Testis (tissue), 2 donors: ENCODE measurements around the gene ZMYM5.

Experiments
- POLR2A ChIP-seq: fragments of 450-650 bp; IDR thresholded peaks from one replicate; pipeline ENCODE4 v1.6.1; 2017; ENCODE audit warnings: antibody characterized with exemption, mild to moderate bottlenecking, moderate library complexity
- TF ChIP-seq, protein P1 (sequence below), 3 experiments: fragments of 450-650 bp in 2 of 3; fragments of 200-600 bp in 1 of 3; sonication (generic) in 1 of 3; IDR thresholded peaks; one replicate each; pipeline ENCODE4 v1.5.1; 2016 to 2019; ENCODE audit warnings: antibody characterized with exemption in 3 of 3, mild to moderate bottlenecking in 2 of 3, moderate library complexity in 1 of 3

DNA sequence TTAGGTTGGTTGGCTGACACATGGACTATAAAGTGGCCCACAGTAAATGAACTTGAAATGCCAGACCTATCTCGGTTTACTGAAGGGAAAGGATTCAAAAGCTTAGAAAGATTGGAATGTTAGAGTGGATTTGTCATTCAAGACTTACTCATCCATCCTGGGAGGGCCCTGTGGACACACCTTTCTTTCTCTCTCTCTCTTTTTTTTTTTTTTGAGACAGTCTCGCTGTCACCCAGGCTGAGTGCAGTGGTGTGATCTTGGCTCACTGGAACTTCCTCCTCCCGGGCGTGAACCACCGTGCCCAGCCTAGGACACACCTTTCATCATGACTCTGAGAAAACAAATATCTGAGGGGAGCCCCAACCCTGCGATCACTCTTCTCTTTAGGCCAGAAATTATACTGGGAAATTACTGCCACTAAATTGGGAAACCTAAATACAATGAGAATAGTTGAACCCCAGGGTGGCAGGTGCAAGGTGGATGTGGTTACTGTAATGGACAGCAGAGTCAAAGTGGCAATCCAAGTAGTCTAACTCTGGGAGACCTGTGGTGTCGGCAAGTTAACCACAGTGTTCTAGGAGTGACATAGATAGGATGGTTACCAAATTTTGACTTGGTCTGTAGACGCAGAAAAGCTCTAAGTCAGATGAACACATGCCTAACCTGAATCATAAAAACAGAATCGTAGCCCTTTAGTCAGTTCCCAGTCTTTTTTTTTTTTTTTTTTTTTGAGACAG lies 47.1 kb upstream of the ZMYM5 start:
- TF ChIP-seq, protein P1, sequence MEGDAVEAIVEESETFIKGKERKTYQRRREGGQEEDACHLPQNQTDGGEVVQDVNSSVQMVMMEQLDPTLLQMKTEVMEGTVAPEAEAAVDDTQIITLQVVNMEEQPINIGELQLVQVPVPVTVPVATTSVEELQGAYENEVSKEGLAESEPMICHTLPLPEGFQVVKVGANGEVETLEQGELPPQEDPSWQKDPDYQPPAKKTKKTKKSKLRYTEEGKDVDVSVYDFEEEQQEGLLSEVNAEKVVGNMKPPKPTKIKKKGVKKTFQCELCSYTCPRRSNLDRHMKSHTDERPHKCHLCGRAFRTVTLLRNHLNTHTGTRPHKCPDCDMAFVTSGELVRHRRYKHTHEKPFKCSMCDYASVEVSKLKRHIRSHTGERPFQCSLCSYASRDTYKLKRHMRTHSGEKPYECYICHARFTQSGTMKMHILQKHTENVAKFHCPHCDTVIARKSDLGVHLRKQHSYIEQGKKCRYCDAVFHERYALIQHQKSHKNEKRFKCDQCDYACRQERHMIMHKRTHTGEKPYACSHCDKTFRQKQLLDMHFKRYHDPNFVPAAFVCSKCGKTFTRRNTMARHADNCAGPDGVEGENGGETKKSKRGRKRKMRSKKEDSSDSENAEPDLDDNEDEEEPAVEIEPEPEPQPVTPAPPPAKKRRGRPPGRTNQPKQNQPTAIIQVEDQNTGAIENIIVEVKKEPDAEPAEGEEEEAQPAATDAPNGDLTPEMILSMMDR (IDR thresholded peaks at IDR 0.05): no peak
- no peak for TF ChIP-seq POLR2A
